HepG2 (cell line): ENCODE data around the gene LSM2. TPM values are rescaled to one million over a fixed set of nuclear protein-coding genes. Genes with fewer than 3 reads are reported as not detected.

Experiments
- CREB1 ChIP-seq, 2 experiments: fragments of 450-650 bp in 1 of 2; IDR thresholded peaks; 2 replicates each; pipeline ENCODE4 v1.6.1; 2016 to 2017; ENCODE audit warnings: control low read depth in 1 of 2, mild to moderate bottlenecking in 1 of 2, missing compliant biosample characterization in 1 of 2, missing genetic modification characterization in 1 of 2
- ERF ChIP-seq: IDR thresholded peaks from 2 replicates; pipeline ENCODE4 v1.6.1; 2018; ENCODE audit warnings: missing biosample characterization, missing genetic modification reagents
- GABPB1 ChIP-seq: IDR thresholded peaks from 2 replicates; pipeline ENCODE4 v1.6.1; 2016; ENCODE audit warnings: mild to moderate bottlenecking, missing genetic modification reagents, moderate library complexity, missing compliant biosample characterization
- JDP2 ChIP-seq: sonication (generic); formaldehyde crosslinking; IDR thresholded peaks from 2 replicates; pipeline ENCODE4 v1.8.1; 2022; ENCODE audit warnings: missing genetic modification reagents, borderline replicate concordance
- RFXANK ChIP-seq: IDR thresholded peaks from 2 replicates; pipeline ENCODE4 v1.6.1; 2016
- SP140L ChIP-seq: sonication (generic); formaldehyde crosslinking; IDR thresholded peaks from 2 replicates; pipeline ENCODE4 v1.4.0; 2020; ENCODE audit warnings: missing genetic modification reagents, borderline replicate concordance
- SUZ12 ChIP-seq: fragments of 150-350 bp; IDR thresholded peaks from 2 replicates; pipeline ENCODE4 v1.6.1; 2014; ENCODE audit warnings: low read depth, low read length
- TAF15 ChIP-seq: fragments of 200-400 bp; formaldehyde crosslinking; IDR thresholded peaks from one replicate; pipeline ENCODE4 v1.6.1; 2018; ENCODE audit warnings: mild to moderate bottlenecking, low read depth, low read length; ENCODE audit not compliant: poor library complexity, severe bottlenecking
- ZFP41 ChIP-seq: sonication (generic); formaldehyde crosslinking; IDR thresholded peaks from 2 replicates; pipeline ENCODE4 v1.4.0; 2020; ENCODE audit warnings: mild to moderate bottlenecking, missing genetic modification reagents, borderline replicate concordance
- ZNF232 ChIP-seq: sonication (generic); formaldehyde crosslinking; IDR thresholded peaks from 2 replicates; pipeline ENCODE4 v1.4.0; 2020; ENCODE audit warnings: missing genetic modification reagents, borderline replicate concordance
- ZNF44 ChIP-seq: sonication (generic); formaldehyde crosslinking; IDR thresholded peaks from 2 replicates; pipeline ENCODE4 v1.5.1; 2020; ENCODE audit warnings: mild to moderate bottlenecking, missing genetic modification reagents
- polyA plus RNA-seq, 8 experiments: library from polyadenylated mRNA; depleted of rRNA in 3 of 8; stranded (reverse) in 7 of 8; unstranded in 1 of 8; fragments of >200 nt; fragmentation: Illumina TruSeq in 4 of 8; extraction: Trizol in 4 of 8; gene quantifications; 2 replicates each; pipeline versions ENCODE4 v1.2.1 to v1.2.3, GENCODE V29; 2011 to 2016; ENCODE audit warnings: low read depth in 4 of 8, missing spikeins in 1 of 8, mixed read lengths in 1 of 8; ENCODE audit not compliant: insufficient read depth in 1 of 8
- total RNA-seq, 5 experiments: library from RNA; depleted of rRNA; stranded (reverse); fragments of >200 nt; fragmentation: Illumina TruSeq; extraction: Trizol; gene quantifications; 2 replicates each; pipeline ENCODE4 v1.2.3, GENCODE V29; 2016; ENCODE audit warnings: low read depth in 1 of 5
- TF ChIP-seq, protein P1 (sequence below): IDR thresholded peaks from 2 replicates; pipeline ENCODE4 v1.6.1; 2016; ENCODE audit warnings: low read depth, missing genetic modification reagents, missing compliant biosample characterization
- TF ChIP-seq, protein P2 (sequence below): sonication (generic); formaldehyde crosslinking; IDR thresholded peaks from one replicate; pipeline ENCODE4 v1.5.1; 2020; ENCODE audit warnings: mild to moderate bottlenecking, missing genetic modification reagents; ENCODE audit errors: not compliant biosample characterization
- TF ChIP-seq, protein P3 (sequence below): IDR thresholded peaks from 2 replicates; pipeline ENCODE4 v1.6.1; 2016; ENCODE audit warnings: missing compliant biosample characterization, missing genetic modification reagents, borderline replicate concordance

LSM2 gene
- total and polyA plus RNA-seq, 2 of the 13 experiments (the other 11 are each of a cell fraction or from before 2014, with no cell fraction given), result 69.4 to 90.5 TPM

DNA sequence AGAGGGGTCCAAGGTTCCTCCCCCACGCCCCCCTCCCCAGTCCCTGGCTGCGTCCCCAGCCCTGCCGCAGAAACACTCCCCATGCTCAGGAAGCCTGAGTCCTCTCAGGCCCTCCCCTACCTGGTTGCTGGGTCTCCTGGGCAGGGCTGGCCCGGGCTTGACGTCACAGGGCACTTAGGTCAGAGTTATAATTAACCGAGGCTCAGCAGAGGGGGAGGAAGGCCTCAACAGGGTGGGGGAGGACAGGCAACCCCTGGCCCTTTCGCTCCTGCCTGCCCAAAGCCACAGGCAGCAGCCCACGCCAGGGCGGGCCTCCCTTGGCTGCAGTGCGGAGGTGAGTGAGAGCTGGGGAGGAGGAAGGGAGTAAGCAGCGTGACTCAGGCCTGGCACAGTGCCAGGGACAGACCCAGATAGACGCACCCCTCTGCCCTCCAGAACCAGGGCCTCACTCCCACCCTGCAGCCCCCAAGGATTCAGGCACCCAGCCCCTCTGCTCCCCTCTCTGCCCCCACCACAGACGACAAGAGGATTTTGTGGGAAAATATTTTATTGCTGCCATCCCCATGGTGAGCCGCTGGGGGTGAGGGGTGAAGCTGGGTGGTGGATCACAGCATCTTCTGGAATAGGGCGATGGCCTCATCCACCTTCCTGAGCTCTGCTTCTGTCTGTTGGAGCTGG lies 29.6 kb downstream of the LSM2 start, which contains the start of gene VWA7 (continued):
- TF ChIP-seq, protein P1, sequence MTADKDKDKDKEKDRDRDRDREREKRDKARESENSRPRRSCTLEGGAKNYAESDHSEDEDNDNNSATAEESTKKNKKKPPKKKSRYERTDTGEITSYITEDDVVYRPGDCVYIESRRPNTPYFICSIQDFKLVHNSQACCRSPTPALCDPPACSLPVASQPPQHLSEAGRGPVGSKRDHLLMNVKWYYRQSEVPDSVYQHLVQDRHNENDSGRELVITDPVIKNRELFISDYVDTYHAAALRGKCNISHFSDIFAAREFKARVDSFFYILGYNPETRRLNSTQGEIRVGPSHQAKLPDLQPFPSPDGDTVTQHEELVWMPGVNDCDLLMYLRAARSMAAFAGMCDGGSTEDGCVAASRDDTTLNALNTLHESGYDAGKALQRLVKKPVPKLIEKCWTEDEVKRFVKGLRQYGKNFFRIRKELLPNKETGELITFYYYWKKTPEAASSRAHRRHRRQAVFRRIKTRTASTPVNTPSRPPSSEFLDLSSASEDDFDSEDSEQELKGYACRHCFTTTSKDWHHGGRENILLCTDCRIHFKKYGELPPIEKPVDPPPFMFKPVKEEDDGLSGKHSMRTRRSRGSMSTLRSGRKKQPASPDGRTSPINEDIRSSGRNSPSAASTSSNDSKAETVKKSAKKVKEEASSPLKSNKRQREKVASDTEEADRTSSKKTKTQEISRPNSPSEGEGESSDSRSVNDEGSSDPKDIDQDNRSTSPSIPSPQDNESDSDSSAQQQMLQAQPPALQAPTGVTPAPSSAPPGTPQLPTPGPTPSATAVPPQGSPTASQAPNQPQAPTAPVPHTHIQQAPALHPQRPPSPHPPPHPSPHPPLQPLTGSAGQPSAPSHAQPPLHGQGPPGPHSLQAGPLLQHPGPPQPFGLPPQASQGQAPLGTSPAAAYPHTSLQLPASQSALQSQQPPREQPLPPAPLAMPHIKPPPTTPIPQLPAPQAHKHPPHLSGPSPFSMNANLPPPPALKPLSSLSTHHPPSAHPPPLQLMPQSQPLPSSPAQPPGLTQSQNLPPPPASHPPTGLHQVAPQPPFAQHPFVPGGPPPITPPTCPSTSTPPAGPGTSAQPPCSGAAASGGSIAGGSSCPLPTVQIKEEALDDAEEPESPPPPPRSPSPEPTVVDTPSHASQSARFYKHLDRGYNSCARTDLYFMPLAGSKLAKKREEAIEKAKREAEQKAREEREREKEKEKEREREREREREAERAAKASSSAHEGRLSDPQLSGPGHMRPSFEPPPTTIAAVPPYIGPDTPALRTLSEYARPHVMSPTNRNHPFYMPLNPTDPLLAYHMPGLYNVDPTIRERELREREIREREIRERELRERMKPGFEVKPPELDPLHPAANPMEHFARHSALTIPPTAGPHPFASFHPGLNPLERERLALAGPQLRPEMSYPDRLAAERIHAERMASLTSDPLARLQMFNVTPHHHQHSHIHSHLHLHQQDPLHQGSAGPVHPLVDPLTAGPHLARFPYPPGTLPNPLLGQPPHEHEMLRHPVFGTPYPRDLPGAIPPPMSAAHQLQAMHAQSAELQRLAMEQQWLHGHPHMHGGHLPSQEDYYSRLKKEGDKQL, result 0 out of 2 replicates have a peak, but pooled peaks have one; percentile 32
- TF ChIP-seq GABPB1 (CRISPR knock-in tag) (peak; percentile 74), ZFP41 (no peak), ERF (CRISPR knock-in tag) (peak; percentile 77), SP140L (CRISPR knock-in tag) (no peak), ZNF44 (CRISPR knock-in tag) (no peak), ZNF232 (CRISPR knock-in tag) (no peak), RFXANK (CRISPR knock-in tag) (no peak), SUZ12 (no peak), CREB1 (IDR thresholded peaks at IDR 0.05) (peak; percentile 89), CREB1 (CRISPR knock-in tag; IDR thresholded peaks at IDR 0.05) (peak; percentile 92), JDP2 (CRISPR knock-in tag) (no peak), TAF15 (peak; percentile 59)
- TF ChIP-seq, protein P2, sequence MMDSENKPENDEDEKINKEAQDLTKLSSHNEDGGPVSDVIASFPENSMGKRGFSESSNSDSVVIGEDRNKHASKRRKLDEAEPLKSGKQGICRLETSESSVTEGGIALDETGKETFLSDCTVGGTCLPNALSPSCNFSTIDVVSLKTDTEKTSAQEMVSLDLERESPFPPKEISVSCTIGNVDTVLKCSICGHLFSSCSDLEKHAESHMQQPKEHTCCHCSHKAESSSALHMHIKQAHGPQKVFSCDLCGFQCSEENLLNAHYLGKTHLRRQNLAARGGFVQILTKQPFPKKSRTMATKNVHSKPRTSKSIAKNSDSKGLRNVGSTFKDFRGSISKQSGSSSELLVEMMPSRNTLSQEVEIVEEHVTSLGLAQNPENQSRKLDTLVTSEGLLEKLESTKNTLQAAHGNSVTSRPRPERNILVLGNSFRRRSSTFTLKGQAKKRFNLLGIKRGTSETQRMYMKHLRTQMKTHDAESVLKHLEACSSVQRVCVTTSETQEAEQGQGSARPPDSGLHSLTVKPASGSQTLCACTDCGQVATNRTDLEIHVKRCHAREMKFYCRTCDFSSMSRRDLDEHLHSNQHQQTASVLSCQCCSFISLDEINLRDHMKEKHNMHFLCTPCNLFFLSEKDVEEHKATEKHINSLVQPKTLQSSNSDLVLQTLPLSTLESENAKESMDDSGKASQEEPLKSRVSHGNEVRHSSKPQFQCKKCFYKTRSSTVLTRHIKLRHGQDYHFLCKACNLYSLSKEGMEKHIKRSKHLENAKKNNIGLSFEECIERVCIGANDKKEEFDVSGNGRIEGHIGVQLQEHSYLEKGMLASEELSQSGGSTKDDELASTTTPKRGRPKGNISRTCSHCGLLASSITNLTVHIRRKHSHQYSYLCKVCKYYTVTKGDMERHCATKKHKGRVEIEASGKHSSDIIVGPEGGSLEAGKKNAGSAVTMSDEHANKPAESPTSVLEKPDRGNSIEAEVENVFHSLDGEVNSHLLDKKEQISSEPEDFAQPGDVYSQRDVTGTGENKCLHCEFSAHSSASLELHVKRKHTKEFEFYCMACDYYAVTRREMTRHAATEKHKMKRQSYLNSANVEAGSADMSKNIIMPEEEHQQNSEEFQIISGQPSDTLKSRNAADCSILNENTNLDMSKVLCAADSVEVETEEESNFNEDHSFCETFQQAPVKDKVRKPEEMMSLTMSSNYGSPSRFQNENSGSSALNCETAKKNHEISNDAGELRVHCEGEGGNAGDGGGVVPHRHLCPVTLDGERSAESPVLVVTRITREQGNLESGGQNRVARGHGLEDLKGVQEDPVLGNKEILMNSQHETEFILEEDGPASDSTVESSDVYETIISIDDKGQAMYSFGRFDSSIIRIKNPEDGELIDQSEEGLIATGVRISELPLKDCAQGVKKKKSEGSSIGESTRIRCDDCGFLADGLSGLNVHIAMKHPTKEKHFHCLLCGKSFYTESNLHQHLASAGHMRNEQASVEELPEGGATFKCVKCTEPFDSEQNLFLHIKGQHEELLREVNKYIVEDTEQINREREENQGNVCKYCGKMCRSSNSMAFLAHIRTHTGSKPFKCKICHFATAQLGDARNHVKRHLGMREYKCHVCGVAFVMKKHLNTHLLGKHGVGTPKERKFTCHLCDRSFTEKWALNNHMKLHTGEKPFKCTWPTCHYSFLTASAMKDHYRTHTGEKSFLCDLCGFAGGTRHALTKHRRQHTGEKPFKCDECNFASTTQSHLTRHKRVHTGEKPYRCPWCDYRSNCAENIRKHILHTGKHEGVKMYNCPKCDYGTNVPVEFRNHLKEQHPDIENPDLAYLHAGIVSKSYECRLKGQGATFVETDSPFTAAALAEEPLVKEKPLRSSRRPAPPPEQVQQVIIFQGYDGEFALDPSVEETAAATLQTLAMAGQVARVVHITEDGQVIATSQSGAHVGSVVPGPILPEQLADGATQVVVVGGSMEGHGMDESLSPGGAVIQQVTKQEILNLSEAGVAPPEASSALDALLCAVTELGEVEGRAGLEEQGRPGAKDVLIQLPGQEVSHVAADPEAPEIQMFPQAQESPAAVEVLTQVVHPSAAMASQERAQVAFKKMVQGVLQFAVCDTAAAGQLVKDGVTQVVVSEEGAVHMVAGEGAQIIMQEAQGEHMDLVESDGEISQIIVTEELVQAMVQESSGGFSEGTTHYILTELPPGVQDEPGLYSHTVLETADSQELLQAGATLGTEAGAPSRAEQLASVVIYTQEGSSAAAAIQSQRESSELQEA, result no peak
- TF ChIP-seq, protein P3, sequence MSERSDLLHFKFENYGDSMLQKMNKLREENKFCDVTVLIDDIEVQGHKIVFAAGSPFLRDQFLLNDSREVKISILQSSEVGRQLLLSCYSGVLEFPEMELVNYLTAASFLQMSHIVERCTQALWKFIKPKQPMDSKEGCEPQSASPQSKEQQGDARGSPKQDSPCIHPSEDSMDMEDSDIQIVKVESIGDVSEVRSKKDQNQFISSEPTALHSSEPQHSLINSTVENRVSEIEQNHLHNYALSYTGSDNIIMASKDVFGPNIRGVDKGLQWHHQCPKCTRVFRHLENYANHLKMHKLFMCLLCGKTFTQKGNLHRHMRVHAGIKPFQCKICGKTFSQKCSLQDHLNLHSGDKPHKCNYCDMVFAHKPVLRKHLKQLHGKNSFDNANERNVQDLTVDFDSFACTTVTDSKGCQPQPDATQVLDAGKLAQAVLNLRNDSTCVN (CRISPR knock-in tag), result peak; percentile 67; the same call in 1 of the 2 replicates
